Heart left ventricle (tissue), 16 donors: Measurements from ENCODE around the gene GALNT18. TPM values are rescaled to one million over a fixed set of nuclear protein-coding genes. Genes with fewer than 3 reads are reported as not detected.

ENCODE experiments used
- ATAC-seq, 4 donors: fragments of 200-7000 bp; cut with Tn5 transposase; one replicate each; pipeline ENCODE4 v1.9.1; 2020 to 2022; ENCODE audit warnings: moderate library complexity in 4 of 4, mild to moderate bottlenecking in 3 of 4, moderate number of reproducible peaks in 1 of 4
- DNase-seq, 5 donors: peaks; one replicate each; pipeline ENCODE4 v3.0.0-alpha.2; 2020
- H3K27ac ChIP-seq, 12 donors: fragments of 200-600 bp; sonication (generic) in 4 of 12; one replicate each; pipeline versions ENCODE4 v1.5.0 to v1.8.0; 2016 to 2022; ENCODE audit warnings: mild to moderate bottlenecking in 2 of 12
- H3K27me3 ChIP-seq, 9 donors: fragments of 200-600 bp; sonication (generic) in 2 of 9; one replicate each; pipeline versions ENCODE4 v1.5.1 to v1.8.0; 2016 to 2022; ENCODE audit warnings: mild to moderate bottlenecking in 3 of 9
- H3K36me3 ChIP-seq, 9 donors: fragments of 200-600 bp; sonication (generic) in 2 of 9; one replicate each; pipeline versions ENCODE4 v1.5.0 to v1.8.0; 2018 to 2022; ENCODE audit warnings: mild to moderate bottlenecking in 2 of 9
- H3K4me1 ChIP-seq, 12 donors: fragments of 200-600 bp; sonication (generic) in 4 of 12; one replicate each; pipeline versions ENCODE4 v1.5.0 to v1.8.0; 2016 to 2022; ENCODE audit warnings: mild to moderate bottlenecking in 3 of 12
- H3K4me3 ChIP-seq, 12 donors: fragments of 200-600 bp; sonication (generic) in 4 of 12; one replicate each; pipeline versions ENCODE4 v1.5.0 to v1.8.0; 2017 to 2022; ENCODE audit warnings: mild to moderate bottlenecking in 9 of 12, moderate library complexity in 4 of 12
- H3K9me3 ChIP-seq, 12 donors: fragments of 200-600 bp; sonication (generic) in 4 of 12; one replicate each; pipeline versions ENCODE4 v1.5.0 to v1.8.0; 2016 to 2022; ENCODE audit warnings: mild to moderate bottlenecking in 1 of 12
- POLR2A ChIP-seq, 2 donors: fragments of 450-650 bp; IDR thresholded peaks; one replicate each; pipeline ENCODE4 v1.6.1; 2017; ENCODE audit warnings: antibody characterized with exemption in 2 of 2, mild to moderate bottlenecking in 2 of 2, moderate library complexity in 2 of 2
- WGBS, 4 donors: extraction: QIAGEN DNeasy Blood & Tissue Kit in 2 of 4; methylation state at CpG; one replicate each; pipeline versions ENCODE4 v1.1.5 to v1.1.7; 2013 to 2018; 5-methylcytosine and 5-hydroxymethylcytosine counted together
- intact Hi-C, 10 donors: fragments of 100-400 bp; cut with DNase I; formaldehyde crosslinking; loops; one replicate each; pipeline versions ENCODE4 v1.11.1 to v1.14.2; 2022
- polyA plus RNA-seq, 2 donors: library from polyadenylated mRNA; stranded (reverse); fragments of 200-250 nt; gene quantifications; one replicate each; pipeline ENCODE4 v1.2.3, GENCODE V29; 2013
- total RNA-seq, 9 donors: library from RNA; depleted of rRNA in 2 of 9; stranded (reverse); fragments of >200 nt in 2 of 9; fragmentation: NEBNext Ultra II Directional in 3 of 9; extraction: Animal tissue kit (Norgen Biotek cat#: 25700) in 3 of 9; gene quantifications; one replicate each; pipeline versions ENCODE4 v1.1.0 to v1.2.4, GENCODE V29; 2016 to 2023
- TF ChIP-seq, protein P1 (sequence below), 12 donors: fragments of 200-600 bp; sonication (generic) in 4 of 12; IDR thresholded peaks; one replicate each; pipeline versions ENCODE4 v1.5.0 to v1.8.0; 2018 to 2022; ENCODE audit warnings: antibody characterized with exemption in 12 of 12, mild to moderate bottlenecking in 5 of 12
- donor health status: ischemic (EF 13 %, LVEDD 7.1; RV severe dilation, severe dysfunction).
- donor health status: healthy with polysubstance abuse.
- donor health status: DM: no; HTN: yes; CAD: no.
- donor health status: DM: no; HTN: no; CAD: no.
- donor health status: ischemic (EF 25% LVEDD 6.9; RV normal size, moderate dysfunction).
- donor health status: ischemic (EF 25% LVEDD 5.7; RV mildly dilated, moderate dysfunction).
- donor health status: healthy.
- donor health status: DM: yes; HTN: yes; CAD: no.
- donor health status: ischemic (EF 35%, LVEDD 5.7; RV mildly dilated, moderate dysfunction).
- donor health status: nonischemic (EF 11% LVEDD 7.7; RV severe dilation, severe dysfunction).
- donor health status: DM: yes; HTN: yes; CAD: no.
- donor health status: PGD.
- donor health status: ischemic (EF 29% LVEDD 5.4; RV normal size, mild dysfunction).
- donor health status: nonischemic (EF 23%, LVEDD 6.1; RV moderate dilation, normal function).

GALNT18 gene
- total and polyA plus RNA-seq, 11 donors: 9.0 to 31.8 (median 17.3) TPM

DNA sequence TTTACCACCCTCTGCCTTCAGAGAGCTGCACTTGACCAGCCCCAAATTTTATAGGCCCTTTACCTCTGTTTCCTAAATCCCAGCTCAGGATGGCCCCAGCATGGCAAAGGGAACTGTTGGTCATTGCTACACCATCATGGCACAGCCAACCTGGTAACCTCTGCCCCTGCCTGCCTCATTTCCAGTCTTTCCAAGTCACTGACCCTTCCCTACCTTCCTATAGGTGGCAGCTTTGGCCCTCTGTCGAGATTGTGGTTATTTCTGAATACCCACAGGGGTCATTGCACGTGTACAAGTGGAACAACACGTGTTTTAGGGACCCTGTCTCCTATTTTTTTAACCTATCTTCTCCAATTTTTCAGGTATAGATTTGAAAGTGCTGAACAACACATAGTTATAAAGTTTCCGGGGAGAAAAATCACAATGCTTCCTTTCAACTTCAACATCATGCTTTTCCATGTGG is 2.8 kb downstream of the GALNT18 start:
- no peak for TF ChIP-seq POLR2A (IDR thresholded peaks at IDR 0.05)
- TF ChIP-seq, protein P1, sequence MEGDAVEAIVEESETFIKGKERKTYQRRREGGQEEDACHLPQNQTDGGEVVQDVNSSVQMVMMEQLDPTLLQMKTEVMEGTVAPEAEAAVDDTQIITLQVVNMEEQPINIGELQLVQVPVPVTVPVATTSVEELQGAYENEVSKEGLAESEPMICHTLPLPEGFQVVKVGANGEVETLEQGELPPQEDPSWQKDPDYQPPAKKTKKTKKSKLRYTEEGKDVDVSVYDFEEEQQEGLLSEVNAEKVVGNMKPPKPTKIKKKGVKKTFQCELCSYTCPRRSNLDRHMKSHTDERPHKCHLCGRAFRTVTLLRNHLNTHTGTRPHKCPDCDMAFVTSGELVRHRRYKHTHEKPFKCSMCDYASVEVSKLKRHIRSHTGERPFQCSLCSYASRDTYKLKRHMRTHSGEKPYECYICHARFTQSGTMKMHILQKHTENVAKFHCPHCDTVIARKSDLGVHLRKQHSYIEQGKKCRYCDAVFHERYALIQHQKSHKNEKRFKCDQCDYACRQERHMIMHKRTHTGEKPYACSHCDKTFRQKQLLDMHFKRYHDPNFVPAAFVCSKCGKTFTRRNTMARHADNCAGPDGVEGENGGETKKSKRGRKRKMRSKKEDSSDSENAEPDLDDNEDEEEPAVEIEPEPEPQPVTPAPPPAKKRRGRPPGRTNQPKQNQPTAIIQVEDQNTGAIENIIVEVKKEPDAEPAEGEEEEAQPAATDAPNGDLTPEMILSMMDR (IDR thresholded peaks at IDR 0.05): peak in 9 of 12 donors; percentile 10 to 46 (median 22)
- ATAC-seq: no peak
- Histone ChIP-seq H3K27me3 (peaks cover 0 to 26% (median 0%) of the 10 kb centered on the region in 9 donors), H3K4me3 (peak overlapping the region in 9 of 12 donors; percentile 60 to 85 (median 79)), H3K4me1 (peaks cover 3 to 57% (median 22%) of the 10 kb centered on the region in 12 donors), H3K36me3 (no peaks in the 10 kb centered on the region), H3K27ac (peak overlapping the region in 7 of 12 donors; percentile 4 to 86 (median 77)), H3K9me3 (no peaks in the 10 kb centered on the region)
- 33 to 48% (median 39%) methylated on average over 4 of the region's 4 CpGs for WGBS, 4 donors
- DNase-seq: no peak
- intact Hi-C loops: loop anchor here in 9 of 10 donors (5.0 to 10.0 kb wide), 6 partner anchors 37 to 214 kb away; no protein-coding TSS in a partner anchor

DNA sequence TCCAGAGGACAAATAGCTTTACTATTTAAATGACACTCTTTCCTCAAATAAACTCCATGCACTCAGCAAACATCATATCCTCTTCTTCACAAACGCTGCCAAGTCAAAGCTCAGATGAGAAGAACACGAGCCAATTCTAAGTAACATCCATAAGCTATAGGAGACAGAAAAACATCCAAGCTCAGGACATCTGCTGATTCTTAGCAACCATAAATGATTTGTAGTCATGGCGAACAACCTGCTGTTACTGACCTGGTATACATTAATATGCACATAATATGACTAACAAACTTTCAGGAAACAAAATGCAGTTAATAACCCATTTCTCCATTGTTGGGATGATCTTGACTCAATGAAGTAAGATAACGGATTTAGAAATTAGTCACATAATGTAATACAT is 6.7 kb downstream of the GALNT18 start:
- no peaks in the 10 kb centered on the region for H3K36me3 ChIP-seq
- peaks cover 0 to 3% (median 0%) of the 10 kb centered on the region in 9 donors for H3K27me3 ChIP-seq
- DNase-seq (no peak), ATAC-seq (no peak)
- intact Hi-C loops: loop anchor here in 9 of 10 donors (5.0 to 10.0 kb wide), 6 partner anchors 33 to 210 kb away; no protein-coding TSS in a partner anchor
- 52 to 70% (median 60%) methylated on average over 4 of the region's 4 CpGs for WGBS, 4 donors
- no peak overlapping the region for H3K27ac ChIP-seq
- no peak overlapping the region for H3K4me3 ChIP-seq
- TF ChIP-seq, protein P1 (IDR thresholded peaks at IDR 0.05): no peak
- TF ChIP-seq POLR2A (IDR thresholded peaks at IDR 0.05): no peak
- H3K4me1 ChIP-seq: peaks cover 3 to 74% (median 25%) of the 10 kb centered on the region in 12 donors
- no peaks in the 10 kb centered on the region for H3K9me3 ChIP-seq

DNA sequence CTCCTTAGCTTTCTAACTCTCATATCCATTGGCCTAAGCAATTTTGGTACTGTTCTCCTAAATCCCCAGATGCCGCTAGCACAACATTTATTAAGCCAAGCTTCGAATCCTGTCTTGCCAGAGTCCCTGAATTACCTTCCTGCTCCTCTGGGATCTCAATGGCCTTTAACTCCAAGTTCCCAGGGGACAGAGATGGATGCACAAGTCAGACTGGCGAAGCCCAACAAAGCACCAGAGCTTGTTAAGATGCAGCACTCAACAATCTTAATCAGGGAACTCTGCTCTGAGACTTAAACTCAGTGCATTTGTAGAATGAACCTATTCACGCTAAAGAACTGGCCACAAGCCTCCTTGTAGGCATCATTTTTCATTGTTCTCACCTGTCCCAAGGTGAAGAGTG is 9.4 kb downstream of the GALNT18 start:
- 87 to 90% (median 89%) methylated on average over 4 of the region's 4 CpGs for WGBS, 4 donors
- TF ChIP-seq, protein P1 (IDR thresholded peaks at IDR 0.05): no peak
- no peak for TF ChIP-seq POLR2A (IDR thresholded peaks at IDR 0.05)
- intact Hi-C loops: loop anchor here in 5 of 10 donors (10.0 kb wide), 3 partner anchors 68 to 208 kb away; no protein-coding TSS in a partner anchor

DNA sequence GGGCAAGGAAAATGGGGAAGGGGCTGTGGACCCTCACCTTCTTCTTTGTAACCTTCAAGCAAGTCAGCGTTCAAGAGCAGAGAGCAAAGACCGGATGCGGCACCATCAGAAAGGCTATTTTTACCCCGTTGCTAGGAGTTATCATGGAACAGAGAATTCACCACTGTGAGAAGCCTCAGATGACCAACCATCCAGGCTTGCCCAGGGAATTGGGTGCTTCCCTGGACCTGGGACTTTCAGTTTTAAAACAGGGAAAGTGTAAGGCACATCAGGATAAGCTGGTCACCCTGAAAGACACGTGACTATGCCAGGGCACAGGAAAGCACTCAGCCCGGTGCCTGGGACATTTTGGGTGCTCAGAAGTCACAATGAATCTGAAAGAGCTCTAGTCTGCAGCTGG is 10.4 kb downstream of the GALNT18 start:
- ATAC-seq (peak; percentile 72 to 91 (median 79)), DNase-seq (peak in 3 of 5 donors; percentile 37 to 42 (median 41))
- 10 to 35% (median 27%) methylated on average over 6 of the region's 6 CpGs for WGBS, 4 donors
- H3K4me3 ChIP-seq: peak overlapping the region in 5 of 12 donors; percentile 7 to 28 (median 11)
- H3K4me1 ChIP-seq: peaks cover 3 to 73% (median 29%) of the 10 kb centered on the region in 12 donors
- H3K9me3 ChIP-seq: no peaks in the 10 kb centered on the region
- intact Hi-C loops: loop anchor here in 5 of 10 donors (10.0 kb wide), 3 partner anchors 67 to 207 kb away; no protein-coding TSS in a partner anchor
- no peak for TF ChIP-seq POLR2A (IDR thresholded peaks at IDR 0.05)
- TF ChIP-seq, protein P1 (IDR thresholded peaks at IDR 0.05): no peak
- H3K36me3 ChIP-seq: no peaks in the 10 kb centered on the region
- no peaks in the 10 kb centered on the region for H3K27me3 ChIP-seq
- H3K27ac ChIP-seq: peak overlapping the region in 10 of 12 donors; percentile 31 to 84 (median 58)

More for the DNA sequence above, 9.4 kb downstream of the GALNT18 start:
- DNase-seq (no peak), ATAC-seq (no peak)
- H3K4me3 ChIP-seq: no peak overlapping the region
- peaks cover 3 to 70% (median 30%) of the 10 kb centered on the region in 12 donors for H3K4me1 ChIP-seq
- no peaks in the 10 kb centered on the region for H3K27me3 ChIP-seq
- H3K36me3 ChIP-seq: no peaks in the 10 kb centered on the region
- no peak overlapping the region for H3K27ac ChIP-seq
- no peaks in the 10 kb centered on the region for H3K9me3 ChIP-seq
